Osteocyte (in vitro differentiated cells): ENCODE results near the gene C20orf204. TPM values are rescaled to one million over a fixed set of nuclear protein-coding genes. Genes with fewer than 3 reads are reported as not detected.

Experiments
- microRNA-seq: library from miRNA; unstranded; fragments of <30 nt; microRNA quantifications from one replicate; pipeline ENCODE4 v1.1.0, GENCODE V29; 2020; ENCODE audit not compliant: unreplicated experiment
- total RNA-seq: library from RNA; stranded (reverse); gene quantifications from 2 replicates; pipeline ENCODE4 v1.2.1, GENCODE V29; 2021

Gene C20orf204
- total RNA-seq, 1 donor from 2014 or later, result 1.3 TPM

Small RNAs within 50 kb of the gene (microRNA-seq; reads per million reads assigned to microRNA genes)
- not detected for gene MIR6813

Other genes with a start within 250 kb of the C20orf204 start
- 20.5 and 20.9 TPM in 2 replicates for gene ZBTB46, start 204.9 kb upstream of the C20orf204 start, total RNA-seq
- not detected in 2 replicates for gene ABHD16B, start 174.7 kb upstream of the C20orf204 start, total RNA-seq
- 102 and 109 TPM in 2 replicates for gene TPD52L2, start 170.9 kb upstream of the C20orf204 start, total RNA-seq
- 41.2 and 42.7 TPM in 2 replicates for gene DNAJC5, start 141.1 kb upstream of the C20orf204 start, total RNA-seq
- gene UCKL1, start 79.8 kb upstream of the C20orf204 start, total RNA-seq, result 35.5 and 35.9 TPM in 2 replicates
- 39.7 and 40.9 TPM in 2 replicates for gene ZNF512B, start 66.3 kb upstream of the C20orf204 start, total RNA-seq
- gene SAMD10, start 56.5 kb upstream of the C20orf204 start, total RNA-seq, result 3.5 and 3.7 TPM in 2 replicates
- 68.3 and 71.9 TPM in 2 replicates for gene PRPF6, start 55.0 kb upstream of the C20orf204 start, total RNA-seq
- gene SOX18, start 13.5 kb downstream of the C20orf204 start, total RNA-seq, result 1.2 and 2.0 TPM in 2 replicates
- gene TCEA2, start 27.0 kb downstream of the C20orf204 start, total RNA-seq, result 67.3 and 73.1 TPM in 2 replicates
- gene RGS19, start 43.3 kb downstream of the C20orf204 start, total RNA-seq, result 8.0 and 10.0 TPM in 2 replicates
- 1.6 and 2.1 TPM in 2 replicates for gene OPRL1, start 43.9 kb downstream of the C20orf204 start, total RNA-seq
- gene LKAAEAR1, start 48.2 kb downstream of the C20orf204 start, total RNA-seq, result not detected in 2 replicates
- not detected in 2 replicates for gene NPBWR2, start 71.4 kb downstream of the C20orf204 start, total RNA-seq
- gene MYT1, start 128.3 kb downstream of the C20orf204 start, total RNA-seq, result not detected in 2 replicates
- 94.6 and 96.7 TPM in 2 replicates for gene PCMTD2, start 219.6 kb downstream of the C20orf204 start, total RNA-seq